Gastrocnemius medialis (tissue), 4 donors: ENCODE measurements around the gene CHMP4A. TPM values are rescaled to one million over a fixed set of nuclear protein-coding genes. Genes with fewer than 3 reads are reported as not detected.
A peak's percentile ranks its signal among the peaks of the same experiment; 100 is the strongest.

Source experiments
- ATAC-seq, 2 donors: fragments of 150-250 bp; one replicate each; pipeline ENCODE4 v1.9.1; 2016
- DNase-seq, 2 donors: peaks; one replicate each; pipeline ENCODE4 v3.0.0-alpha.2; 2019
- H3K27ac ChIP-seq, 4 donors: fragments of 200-600 bp; sonication (generic); 1 replicate in 1 of 4; 2 replicates in 3 of 4; pipeline ENCODE4 v1.5.1; 2016 to 2018; ENCODE audit warnings: mild to moderate bottlenecking in 2 of 4, moderate library complexity in 1 of 4
- H3K27me3 ChIP-seq, 3 donors: fragments of 200-600 bp; sonication (generic) in 2 of 3; 1 replicate in 1 of 3; 2 replicates in 2 of 3; pipeline versions ENCODE4 v1.5.1 to v1.6.0; 2016 to 2019; ENCODE audit warnings: mild to moderate bottlenecking in 1 of 3, moderate library complexity in 1 of 3
- H3K36me3 ChIP-seq, 2 donors: fragments of 200-600 bp; sonication (generic) in 1 of 2; one replicate each; pipeline ENCODE4 v1.5.1; 2017 to 2018
- H3K4me1 ChIP-seq, 2 donors: fragments of 200-600 bp; sonication (generic) in 1 of 2; one replicate each; pipeline ENCODE4 v1.5.1; 2016 to 2017; ENCODE audit warnings: mild to moderate bottlenecking in 2 of 2
- H3K4me3 ChIP-seq, 4 donors: fragments of 200-600 bp; sonication (generic) in 3 of 4; 1 replicate in 1 of 4; 2 replicates in 3 of 4; pipeline ENCODE4 v1.5.1; 2016 to 2019; ENCODE audit warnings: mild to moderate bottlenecking in 2 of 4
- H3K9me3 ChIP-seq, 3 donors: fragments of 200-600 bp; sonication (generic) in 2 of 3; 1 replicate in 1 of 3; 2 replicates in 2 of 3; pipeline ENCODE4 v1.5.1; 2016 to 2019
- POLR2A ChIP-seq, 2 donors: fragments of 450-650 bp; IDR thresholded peaks; one replicate each; pipeline ENCODE4 v1.6.1; 2017; ENCODE audit warnings: antibody characterized with exemption in 2 of 2, mild to moderate bottlenecking in 2 of 2, moderate library complexity in 2 of 2
- in situ Hi-C, 4 donors: fragments of 200-750 bp; cut with MboI; loops; one replicate each; pipeline versions ENCODE4 v1.15.0 to v1.8.0; 2017; ENCODE audit warnings: low sequenced_read_pairs in 4 of 4
- intact Hi-C: fragments of 100-400 bp; cut with DNase I; formaldehyde crosslinking; loops from one replicate; pipeline ENCODE4 v1.15.1; 2023; ENCODE audit warnings: low total_unique reads
- total RNA-seq, 4 donors: library from RNA; depleted of rRNA; stranded (reverse); fragments of >200 nt; gene quantifications; one replicate each; pipeline versions ENCODE4 v1.1.0 to v1.2.3, GENCODE V29; 2016
- TF ChIP-seq, protein P1 (sequence below), 5 experiments: fragments of 450-650 bp in 3 of 5; fragments of 200-600 bp in 2 of 5; sonication (generic) in 2 of 5; IDR thresholded peaks in 4 of 5; conservative IDR thresholded peaks in 1 of 5; 1 replicate in 4 of 5; 2 replicates in 1 of 5; pipeline ENCODE4 v1.5.1; 2016 to 2019; ENCODE audit warnings: antibody characterized with exemption in 5 of 5, mild to moderate bottlenecking in 3 of 5, moderate library complexity in 3 of 5

The CHMP4A gene
- total RNA-seq, 4 donors from 2014 or later: 13.6 to 29.8 (median 20.7) TPM

GRCh38 chr14:24159777-24160498, 53.4 kb downstream of the CHMP4A start:
- no peak overlapping the region for H3K4me3 ChIP-seq
- no peaks in the 10 kb centered on the region for H3K9me3 ChIP-seq
- in situ Hi-C loops: loop anchor here in 1 of 4 donors (5.0 kb wide), 1 partner anchor 103 kb away; no protein-coding TSS in a partner anchor
- no peak for DNase-seq
- TF ChIP-seq, protein P1, sequence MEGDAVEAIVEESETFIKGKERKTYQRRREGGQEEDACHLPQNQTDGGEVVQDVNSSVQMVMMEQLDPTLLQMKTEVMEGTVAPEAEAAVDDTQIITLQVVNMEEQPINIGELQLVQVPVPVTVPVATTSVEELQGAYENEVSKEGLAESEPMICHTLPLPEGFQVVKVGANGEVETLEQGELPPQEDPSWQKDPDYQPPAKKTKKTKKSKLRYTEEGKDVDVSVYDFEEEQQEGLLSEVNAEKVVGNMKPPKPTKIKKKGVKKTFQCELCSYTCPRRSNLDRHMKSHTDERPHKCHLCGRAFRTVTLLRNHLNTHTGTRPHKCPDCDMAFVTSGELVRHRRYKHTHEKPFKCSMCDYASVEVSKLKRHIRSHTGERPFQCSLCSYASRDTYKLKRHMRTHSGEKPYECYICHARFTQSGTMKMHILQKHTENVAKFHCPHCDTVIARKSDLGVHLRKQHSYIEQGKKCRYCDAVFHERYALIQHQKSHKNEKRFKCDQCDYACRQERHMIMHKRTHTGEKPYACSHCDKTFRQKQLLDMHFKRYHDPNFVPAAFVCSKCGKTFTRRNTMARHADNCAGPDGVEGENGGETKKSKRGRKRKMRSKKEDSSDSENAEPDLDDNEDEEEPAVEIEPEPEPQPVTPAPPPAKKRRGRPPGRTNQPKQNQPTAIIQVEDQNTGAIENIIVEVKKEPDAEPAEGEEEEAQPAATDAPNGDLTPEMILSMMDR (IDR thresholded peaks at IDR 0.05 in 4 of 5, conservative IDR thresholded peaks at IDR 0.05 in 1 of 5): no peak
- no peak for TF ChIP-seq POLR2A (IDR thresholded peaks at IDR 0.05)
- peaks cover 0 to 74% of the 10 kb centered on the region in 2 donors for H3K36me3 ChIP-seq
- intact Hi-C loops: loop anchor here (2.0 to 10.0 kb wide), 4 partner anchors 45 to 135 kb away; partner anchors contain the start of genes DCAF11, DHRS1, NOP9 and NRL
- no peak for ATAC-seq
- H3K27me3 ChIP-seq: no peaks in the 10 kb centered on the region
- peaks cover 23 to 30% of the 10 kb centered on the region in 2 donors for H3K4me1 ChIP-seq
- peak overlapping the region; percentile 85 to 90 (median 89) for H3K27ac ChIP-seq

Other genes with a start within 250 kb of the CHMP4A start
- gene DHRS4L2, start 224.6 kb downstream of the CHMP4A start, total RNA-seq: 10 to 100 TPM; 12.1 to 40.2 (median 25.0) TPM
- under 1 TPM in 2 of 4 donors, not detected in 2; 0.04 to 0.31 TPM for gene CARMIL3, start 161.5 kb downstream of the CHMP4A start, total RNA-seq
- not detected for gene CPNE6, start 141.9 kb downstream of the CHMP4A start, total RNA-seq
- gene PCK2, start 119.2 kb downstream of the CHMP4A start, total RNA-seq: 1 to 10 TPM; 1.9 to 9.8 (median 3.6) TPM
- 100 to 1,000 TPM in 1 of 4 donors, 10 to 100 TPM in 3; 52.4 to 113 (median 88.7) TPM for gene DCAF11, start 98.7 kb downstream of the CHMP4A start, total RNA-seq
- gene NRL, start 98.5 kb downstream of the CHMP4A start, total RNA-seq: 1 to 10 TPM in 3 of 4 donors, under 1 TPM in 1; 0.82 to 4.5 (median 2.4) TPM
- gene FITM1, start 82.8 kb downstream of the CHMP4A start, total RNA-seq: 10 to 100 TPM; 45.3 to 91.3 (median 65.4) TPM
- 100 to 1,000 TPM in 2 of 4 donors, 10 to 100 TPM in 2; 63.3 to 158 (median 87.5) TPM for gene PSME1, start 77.3 kb downstream of the CHMP4A start, total RNA-seq
- 10 to 100 TPM; 13.6 to 18.8 (median 16.3) TPM for gene EMC9, start 71.9 kb downstream of the CHMP4A start, total RNA-seq
- 10 to 100 TPM; 13.7 to 53.2 (median 21.5) TPM for gene PSME2, start 66.9 kb downstream of the CHMP4A start, total RNA-seq
- 100 to 1,000 TPM in 1 of 4 donors, 10 to 100 TPM in 3; 63.3 to 140 (median 82.4) TPM for gene RNF31, start 66.0 kb downstream of the CHMP4A start, total RNA-seq
- 10 to 100 TPM in 3 of 4 donors, 1 to 10 TPM in 1; 6.5 to 36.7 (median 11.9) TPM for gene IRF9, start 52.2 kb downstream of the CHMP4A start, total RNA-seq
- gene REC8, start 41.4 kb downstream of the CHMP4A start, total RNA-seq: 1 to 10 TPM in 1 of 4 donors, under 1 TPM in 2, not detected in 1; 0.27 to 3.1 (median 0.82) TPM
- gene IPO4, start 24.7 kb downstream of the CHMP4A start, total RNA-seq: 10 to 100 TPM; 35.7 to 73.2 (median 55.4) TPM
- gene TM9SF1, start 18.0 kb downstream of the CHMP4A start, total RNA-seq: 10 to 100 TPM; 31.4 to 46.4 (median 36.7) TPM
- gene TSSK4, start 7.8 kb downstream of the CHMP4A start, total RNA-seq: not detected
- gene MDP1, start 2.6 kb upstream of the CHMP4A start, total RNA-seq: 10 to 100 TPM in 3 of 4 donors, 1 to 10 TPM in 1; 6.7 to 19.2 (median 13.9) TPM
- gene NEDD8, start 18.9 kb upstream of the CHMP4A start, total RNA-seq: 100 to 1,000 TPM; 141 to 178 (median 162) TPM
- 10 to 100 TPM; 15.4 to 44.8 (median 27.4) TPM for gene GMPR2, start 19.4 kb upstream of the CHMP4A start, total RNA-seq
- gene TINF2, start 29.1 kb upstream of the CHMP4A start, total RNA-seq: 10 to 100 TPM; 41.4 to 77.1 (median 50.7) TPM
- under 1 TPM in 1 of 4 donors, not detected in 3; 0.20 TPM for gene TGM1, start 49.7 kb upstream of the CHMP4A start, total RNA-seq
- gene RABGGTA, start 58.1 kb upstream of the CHMP4A start, total RNA-seq: 10 to 100 TPM; 20.9 to 32.8 (median 28.0) TPM
- gene DHRS1, start 86.3 kb upstream of the CHMP4A start, total RNA-seq: 10 to 100 TPM in 2 of 4 donors, 1 to 10 TPM in 2; 1.9 to 12.2 (median 8.2) TPM
- 10 to 100 TPM; 27.2 to 43.5 (median 32.2) TPM for gene NOP9, start 86.4 kb upstream of the CHMP4A start, total RNA-seq
- gene CIDEB, start 94.5 kb upstream of the CHMP4A start, total RNA-seq: 1 to 10 TPM in 1 of 4 donors, under 1 TPM in 3; 0.39 to 1.5 (median 0.88) TPM
- gene LTB4R2, start 96.7 kb upstream of the CHMP4A start, total RNA-seq: 1 to 10 TPM in 2 of 4 donors, under 1 TPM in 2; 0.39 to 3.3 (median 2.0) TPM
- gene LTB4R, start 98.0 kb upstream of the CHMP4A start, total RNA-seq: 1 to 10 TPM in 2 of 4 donors, under 1 TPM in 2; 0.13 to 2.2 (median 0.75) TPM
- 10 to 100 TPM in 1 of 4 donors, 1 to 10 TPM in 3; 7.9 to 16.6 (median 8.7) TPM for gene ADCY4, start 121.6 kb upstream of the CHMP4A start, total RNA-seq
- 1 to 10 TPM in 2 of 4 donors, under 1 TPM in 2; 0.66 to 1.6 (median 0.97) TPM for gene RIPK3, start 126.5 kb upstream of the CHMP4A start, total RNA-seq
- 10 to 100 TPM in 1 of 4 donors, 1 to 10 TPM in 3; 4.6 to 13.2 (median 7.5) TPM for gene NFATC4, start 154.7 kb upstream of the CHMP4A start, total RNA-seq
- gene NYNRIN, start 185.5 kb upstream of the CHMP4A start, total RNA-seq: 1 to 10 TPM in 3 of 4 donors, under 1 TPM in 1; 0.87 to 3.7 (median 2.1) TPM
- under 1 TPM in 3 of 4 donors, not detected in 1; 0.16 to 0.36 (median 0.24) TPM for gene CBLN3, start 216.2 kb upstream of the CHMP4A start, total RNA-seq
- 10 to 100 TPM; 35.1 to 50.5 (median 44.7) TPM for gene KHNYN, start 216.5 kb upstream of the CHMP4A start, total RNA-seq
- gene SDR39U1, start 229.3 kb upstream of the CHMP4A start, total RNA-seq: 10 to 100 TPM; 21.7 to 51.4 (median 38.3) TPM